H1 (cell line): ENCODE results near the gene KCNIP2. TPM values are rescaled to one million over a fixed set of nuclear protein-coding genes. Genes with fewer than 3 reads are reported as not detected.

ENCODE experiments used
- BACH1 ChIP-seq: IDR thresholded peaks from 2 replicates; pipeline ENCODE4 v1.6.1; 2012; ENCODE audit warnings: low read length, improper control_type of control experiment
- CHD1 ChIP-seq: IDR thresholded peaks from 2 replicates; pipeline ENCODE4 v1.6.1; 2012; ENCODE audit warnings: low read depth, low read length, improper control_type of control experiment
- CHD7 ChIP-seq: fragments of 300-600 bp; sonication (generic); IDR thresholded peaks from 2 replicates; pipeline ENCODE4 v1.7.1; 2012; ENCODE audit warnings: low read length, moderate library complexity, mild to moderate bottlenecking, inconsistent platforms; ENCODE audit not compliant: insufficient replicate concordance
- EP300 ChIP-seq, 2 experiments: IDR thresholded peaks; 1 replicate in 1 of 2; 2 replicates in 1 of 2; pipeline ENCODE4 v1.6.1; 2011 to 2012; ENCODE audit warnings: low read depth in 2 of 2, low read length in 2 of 2, mild to moderate bottlenecking in 2 of 2, borderline replicate concordance in 1 of 2, inconsistent platforms in 1 of 2, moderate library complexity in 1 of 2
- MAFK ChIP-seq: IDR thresholded peaks from 2 replicates; pipeline ENCODE4 v1.6.1; 2012; ENCODE audit warnings: low read depth, mild to moderate bottlenecking, improper control_type of control experiment, low read length
- POU5F1 ChIP-seq: IDR thresholded peaks from 2 replicates; pipeline ENCODE4 v1.6.1; 2011; ENCODE audit warnings: low read depth, mild to moderate bottlenecking, low read length, moderate library complexity
- RFX5 ChIP-seq: IDR thresholded peaks from 2 replicates; pipeline ENCODE4 v1.6.1; 2011; ENCODE audit warnings: low read depth, low read length, improper control_type of control experiment, borderline replicate concordance
- SIN3A ChIP-seq, 2 experiments: IDR thresholded peaks in 1 of 2; conservative IDR thresholded peaks in 1 of 2; 2 replicates each; pipeline ENCODE4 v1.6.1; 2011 to 2012; ENCODE audit warnings: low read length in 2 of 2, improper control_type of control experiment in 1 of 2, low read depth in 1 of 2, mild to moderate bottlenecking in 1 of 2
- SUZ12 ChIP-seq: fragments of 200-600 bp; sonication (generic); IDR thresholded peaks from 2 replicates; pipeline ENCODE4 v1.6.1; 2012; ENCODE audit warnings: mild to moderate bottlenecking, inconsistent platforms, low read length, moderate library complexity, mixed read lengths
- polyA plus RNA-seq, 7 experiments: library from polyadenylated mRNA; depleted of rRNA in 3 of 7; stranded (reverse) in 5 of 7; unstranded in 2 of 7; fragments of >200 nt in 5 of 7; fragments of 200-250 nt in 2 of 7; gene quantifications; 1 replicate in 5 of 7; 2 replicates in 1 of 7; 4 replicates in 1 of 7; pipeline versions ENCODE4 v1.2.1 to v1.2.3, GENCODE V29; 2011 to 2013; ENCODE audit warnings: missing spikeins in 2 of 7, mixed read lengths in 2 of 7
- total RNA-seq: library from RNA; stranded (reverse); fragmentation: NEBNext Ultra II Directional; extraction: Animal tissue kit (Norgen Biotek cat#: 25700); gene quantifications from 2 replicates; pipeline ENCODE4 v1.2.1, GENCODE V29; 2021

Gene KCNIP2
- total and polyA plus RNA-seq, 2 of the 8 experiments (the other 6 are each of a cell fraction or from before 2014, with no cell fraction given), result 2.7 to 6.0 TPM

- TF ChIP-seq EP300 (IDR thresholded peaks at IDR 0.05; ENCODE audit: borderline replicate concordance in 1 of 2, low read depth in 2 of 2, low read length in 2 of 2), result no peak
- no peak for TF ChIP-seq CHD1
- TF ChIP-seq MAFK, result no peak
- no peak for TF ChIP-seq BACH1
- TF ChIP-seq SIN3A (conservative IDR thresholded peaks at IDR 0.05 in 1 of 2, IDR thresholded peaks at IDR 0.05 in 1 of 2; ENCODE audit: low read depth in 1 of 2, low read length in 2 of 2), result peak in 1 of 2 experiments; percentile 73; a peak in 2 of 4 replicates
- no peak for TF ChIP-seq RFX5
- TF ChIP-seq CHD7, result no peak
- no peak for TF ChIP-seq SUZ12
- TF ChIP-seq POU5F1, result no peak
Observed at GRCh38 chr10:101782811-101783735, 60.5 kb downstream of the KCNIP2 start, which contains the start of gene NPM3 (continued).
